ENCODE measurements around the gene DENND1A. TPM values are rescaled to one million over a fixed set of nuclear protein-coding genes. Genes with fewer than 3 reads are reported as not detected.

DENND1A gene
- total RNA-seq, 1 donor from 2014 or later, result 26.1 TPM

DNA sequence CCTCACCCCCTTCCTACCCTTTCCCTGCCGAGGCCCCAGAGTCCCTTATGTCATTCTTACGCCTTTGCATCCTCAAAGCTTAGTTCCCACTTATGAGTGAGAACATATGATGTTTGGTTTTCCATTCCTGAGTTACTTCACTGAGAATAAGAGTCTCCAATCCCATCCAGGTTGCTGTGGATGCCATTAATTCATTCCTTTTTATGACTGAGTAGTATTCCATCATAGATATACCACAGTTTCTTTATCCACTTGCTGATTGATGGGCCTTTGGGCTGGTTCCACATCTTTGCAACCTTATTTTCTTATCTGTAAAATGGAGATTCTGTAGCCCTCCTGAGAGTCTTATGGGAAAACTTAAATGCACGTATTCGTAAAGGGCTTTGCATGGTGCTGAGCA, 537.1 kb downstream of the DENND1A start:
- ATAC-seq (no peak), DNase-seq (ENCODE audit: low spot score) (no peak)
- intact Hi-C loops (cut with DNase I), result no loop called here

- intact Hi-C loops (cut with DNase I), result no loop called here
- ATAC-seq, result no peak
- DNase-seq (ENCODE audit: low spot score), result no peak
Measured at GRCh38 chr9:123391946-123392345, 538.0 kb downstream of the DENND1A start.

GRCh38 chr9:123391233-123391632, 538.7 kb downstream of the DENND1A start:
- DNase-seq (ENCODE audit: low spot score) (no peak), ATAC-seq (no peak)
- intact Hi-C loops (cut with DNase I), result no loop called here

- ATAC-seq (peak; percentile 25), DNase-seq (ENCODE audit: low spot score) (no peak)
- intact Hi-C loops (cut with DNase I), result no loop called here
Measured at GRCh38 chr9:123390337-123391135, 539.4 kb downstream of the DENND1A start.

GRCh38 chr9:123389698-123390097, 540.2 kb downstream of the DENND1A start:
- DNase-seq (ENCODE audit: low spot score), result no peak
- no peak for ATAC-seq
- intact Hi-C loops (cut with DNase I), result no loop called here

- ATAC-seq (no peak), DNase-seq (ENCODE audit: low spot score) (no peak)
- intact Hi-C loops (cut with DNase I), result no loop called here
Measured at GRCh38 chr9:123389070-123389469, 540.9 kb downstream of the DENND1A start.

GRCh38 chr9:123387686-123388085, 542.2 kb downstream of the DENND1A start:
- no peak for ATAC-seq
- no peak for DNase-seq (ENCODE audit: low spot score)
- intact Hi-C loops (cut with DNase I), result no loop called here

GRCh38 chr9:123383512-123384170, 546.3 kb downstream of the DENND1A start:
- intact Hi-C loops (cut with DNase I), result no loop called here
- DNase-seq (ENCODE audit: low spot score) (no peak), ATAC-seq (no peak)

DNA sequence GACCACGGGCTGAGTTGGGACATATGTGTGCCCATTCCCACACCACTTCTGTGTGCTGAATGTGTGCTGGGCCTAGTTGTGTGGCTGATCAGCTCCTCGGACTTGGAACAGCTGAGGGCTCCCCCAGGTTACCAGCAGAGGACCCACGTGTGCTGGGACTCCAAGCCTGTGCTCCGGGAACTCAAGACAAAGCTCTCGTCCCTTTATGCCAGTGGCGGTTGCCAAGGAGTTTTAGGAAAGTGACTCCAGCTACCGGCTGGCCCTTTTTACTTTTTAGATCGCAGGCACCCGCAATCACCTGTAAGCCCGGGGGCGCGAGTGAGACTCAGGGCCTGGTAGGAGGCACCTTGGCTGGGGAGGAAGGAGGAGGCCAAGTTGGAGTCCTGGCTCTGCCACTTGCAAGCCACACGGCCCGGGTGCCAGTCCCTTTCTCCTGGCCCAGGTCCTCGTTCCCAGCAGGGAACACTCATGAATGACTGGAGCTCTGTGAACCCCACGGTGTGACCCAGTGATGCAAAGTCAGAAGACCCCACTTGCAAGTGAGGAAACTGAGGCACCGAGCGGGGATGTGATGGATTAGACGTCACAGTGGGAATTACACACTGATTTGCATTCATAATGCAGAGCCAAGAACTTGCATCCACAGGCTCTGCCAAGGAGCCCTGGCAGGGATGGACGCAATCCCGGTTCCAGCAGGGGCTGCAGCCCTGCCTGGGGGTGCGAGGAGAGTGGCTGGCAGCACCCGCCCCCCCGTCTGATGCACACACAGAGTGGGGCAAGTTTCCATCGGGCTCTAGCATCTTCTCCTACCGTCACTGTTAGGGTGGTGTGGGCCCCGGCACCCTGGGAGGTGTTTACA, 547.0 kb downstream of the DENND1A start:
- ATAC-seq (no peak), DNase-seq (ENCODE audit: low spot score) (no peak)
- intact Hi-C loops (cut with DNase I), result no loop called here

GRCh38 chr9:123380852-123381705, 548.8 kb downstream of the DENND1A start:
- no peak for ATAC-seq
- intact Hi-C loops (cut with DNase I), result no loop called here
- DNase-seq (ENCODE audit: low spot score), result no peak

- no peak for DNase-seq (ENCODE audit: low spot score)
- intact Hi-C loops (cut with DNase I), result no loop called here
- no peak for ATAC-seq
Measured at GRCh38 chr9:123378956-123379660, 550.8 kb downstream of the DENND1A start.

GRCh38 chr9:123378025-123378424, 551.9 kb downstream of the DENND1A start:
- DNase-seq (ENCODE audit: low spot score) (no peak), ATAC-seq (no peak)
- intact Hi-C loops (cut with DNase I), result no loop called here

DNA sequence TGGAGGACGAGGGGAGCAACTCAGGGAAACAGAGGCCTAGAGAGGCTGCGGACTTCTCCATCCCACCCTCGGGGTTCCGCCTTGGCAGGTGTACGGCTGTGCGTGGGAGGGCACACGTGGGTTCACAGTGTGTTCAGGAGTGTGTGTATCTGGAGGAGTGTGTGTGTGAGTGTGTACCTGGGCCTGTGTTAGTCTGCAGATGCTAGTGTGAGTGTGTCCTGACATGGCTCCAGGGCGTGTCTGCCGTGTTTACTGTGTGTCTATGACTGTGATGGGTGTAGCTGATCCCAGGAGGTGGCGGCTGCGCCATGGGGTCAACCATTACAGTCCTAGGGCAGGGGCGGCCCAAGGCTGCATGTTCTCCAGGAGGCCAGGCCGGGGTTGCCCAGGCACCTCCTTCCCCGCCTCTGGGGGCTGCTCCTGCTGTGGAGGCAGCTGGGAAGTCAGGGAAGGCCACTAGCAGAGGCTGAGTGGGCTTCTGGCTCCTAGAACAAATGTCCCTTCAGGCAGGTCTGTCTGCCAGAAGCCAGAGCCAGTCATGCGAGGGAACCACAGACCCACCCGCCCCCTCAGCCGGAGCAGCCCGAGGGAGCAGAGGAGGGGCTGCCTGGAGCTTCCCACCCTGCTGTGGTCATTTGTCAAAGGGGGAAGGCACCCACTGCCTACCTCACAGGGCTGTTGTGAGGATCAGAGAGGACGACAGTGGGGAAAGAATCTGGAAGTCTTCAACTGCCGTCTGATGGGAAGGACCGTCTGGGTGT, 552.5 kb downstream of the DENND1A start:
- no peak for DNase-seq (ENCODE audit: low spot score)
- intact Hi-C loops (cut with DNase I), result no loop called here
- peak; percentile 33 for ATAC-seq

GRCh38 chr9:123376218-123377071, 553.5 kb downstream of the DENND1A start:
- ATAC-seq (no peak), DNase-seq (ENCODE audit: low spot score) (no peak)
- intact Hi-C loops (cut with DNase I), result no loop called here

GRCh38 chr9:123375469-123376132, 554.3 kb downstream of the DENND1A start:
- peak; percentile 57 for ATAC-seq
- intact Hi-C loops (cut with DNase I), result no loop called here
- no peak for DNase-seq (ENCODE audit: low spot score)

DNA sequence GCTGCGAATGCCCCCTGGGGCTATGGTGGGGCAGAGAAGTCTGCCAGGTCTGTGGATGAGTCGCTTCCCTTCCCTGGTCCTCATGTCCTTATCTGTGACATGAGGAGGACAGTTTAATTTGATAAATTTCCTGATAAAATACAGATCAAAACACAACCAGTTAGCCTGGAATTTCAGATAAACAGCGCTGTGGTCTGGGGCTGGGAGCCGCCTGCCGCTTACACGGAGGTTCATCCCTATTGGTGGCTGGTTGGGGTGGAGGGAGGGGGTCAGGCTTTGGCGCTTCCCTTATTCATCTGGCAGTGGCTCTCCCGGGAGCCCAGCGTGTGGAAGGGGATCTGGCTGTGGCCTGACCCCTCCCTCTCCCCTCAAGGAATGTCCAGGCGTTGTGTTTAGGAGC, 556.0 kb downstream of the DENND1A start:
- no peak for DNase-seq (ENCODE audit: low spot score)
- intact Hi-C loops (cut with DNase I), result no loop called here
- ATAC-seq, result no peak
